Measurements from ENCODE around the gene CIAO3. TPM values are rescaled to one million over a fixed set of nuclear protein-coding genes. Genes with fewer than 3 reads are reported as not detected.
A peak's percentile ranks its signal among the peaks of the same experiment; 100 is the strongest.

Gene CIAO3
- total RNA-seq, 1 experiment from 2014 or later: 44.5 TPM

GRCh38 chr16:680967-681745, 59.6 kb downstream of the CIAO3 start:
- Histone ChIP-seq H3K4me3 (ENCODE audit: low read depth, low read length) (peak overlapping the region; percentile 51), H3K9me3 (no peaks in the 10 kb centered on the region), H3K36me3 (ENCODE audit: control insufficient read depth, insufficient read depth, low read length) (0 out of 2 replicates have a peak, but pooled peaks cover 4% of the 10 kb centered on the region), H3K27me3 (replicated peaks; ENCODE audit: control insufficient read depth, insufficient read depth, low read length) (no peaks in the 10 kb centered on the region), H3K4me1 (peaks cover 35% of the 10 kb centered on the region)
- no peak for TF ChIP-seq CTCF (IDR thresholded peaks at IDR 0.05; ENCODE audit: insufficient read depth in 1 of 2, low read depth in 1 of 2, low read length in 1 of 2, severe bottlenecking in 1 of 2, unreplicated experiment in 1 of 2)
- DNase-seq: no peak
- BruUV-seq (replicated peaks): no TSS peak
- peaks cover 66% of the 10 kb centered on the region for H3K36me3 Mint-ChIP-seq (ENCODE audit: insufficient read depth, unreplicated experiment)
- no peaks in the 10 kb centered on the region for H3K27me3 Mint-ChIP-seq (ENCODE audit: insufficient read depth, unreplicated experiment)
- H3K4me1 Mint-ChIP-seq (ENCODE audit: low read depth, unreplicated experiment): no peaks in the 10 kb centered on the region
- ChIA-PET CTCF (interaction anchor here (0.8 kb wide), 1 partner anchor 88 kb away, joined by 3 read pairs; no protein-coding TSS in a partner anchor), POLR2A (interaction anchor here (1.2 to 1.5 kb wide), 2 partner anchors 9 to 14 kb away, joined by 6 to 10 read pairs; partner anchors contain the start of gene WDR24)
- H3K27ac Mint-ChIP-seq (ENCODE audit: unreplicated experiment): peak overlapping the region; percentile 16
- H3K4me3 Mint-ChIP-seq (ENCODE audit: unreplicated experiment): peak overlapping the region; percentile 79
- H3K9me3 Mint-ChIP-seq (ENCODE audit: unreplicated experiment): no peaks in the 10 kb centered on the region
- intact Hi-C loops (cut with micrococcal nuclease; ENCODE audit: unreplicated experiment): no loop called here

GRCh38 chr16:680625-680945, 60.2 kb downstream of the CIAO3 start:
- H3K9me3 ChIP-seq: no peaks in the 10 kb centered on the region
- no TSS peak for BruUV-seq (replicated peaks)
- H3K4me1 Mint-ChIP-seq (ENCODE audit: low read depth, unreplicated experiment): no peaks in the 10 kb centered on the region
- H3K36me3 ChIP-seq (ENCODE audit: control insufficient read depth, insufficient read depth, low read length): 0 out of 2 replicates have a peak, but pooled peaks cover 4% of the 10 kb centered on the region
- no peak overlapping the region for H3K27ac Mint-ChIP-seq (ENCODE audit: unreplicated experiment)
- DNase-seq: no peak
- H3K27me3 Mint-ChIP-seq (ENCODE audit: insufficient read depth, unreplicated experiment): no peaks in the 10 kb centered on the region
- peak overlapping the region; percentile 51 for H3K4me3 ChIP-seq (ENCODE audit: low read depth, low read length)
- peaks cover 60% of the 10 kb centered on the region for H3K36me3 Mint-ChIP-seq (ENCODE audit: insufficient read depth, unreplicated experiment)
- peaks cover 30% of the 10 kb centered on the region for H3K4me1 ChIP-seq
- no peaks in the 10 kb centered on the region for H3K9me3 Mint-ChIP-seq (ENCODE audit: unreplicated experiment)
- no peaks in the 10 kb centered on the region for H3K27me3 ChIP-seq (replicated peaks; ENCODE audit: control insufficient read depth, insufficient read depth, low read length)
- peak overlapping the region; percentile 79 for H3K4me3 Mint-ChIP-seq (ENCODE audit: unreplicated experiment)
- no peak for TF ChIP-seq CTCF (IDR thresholded peaks at IDR 0.05; ENCODE audit: insufficient read depth in 1 of 2, low read depth in 1 of 2, low read length in 1 of 2, severe bottlenecking in 1 of 2, unreplicated experiment in 1 of 2)
- POLR2A ChIA-PET: interaction anchor here (1.2 to 1.5 kb wide), 2 partner anchors 9 to 15 kb away, joined by 6 to 10 read pairs; partner anchors contain the start of gene WDR24
- intact Hi-C loops (cut with micrococcal nuclease; ENCODE audit: unreplicated experiment): no loop called here
- CTCF ChIA-PET: interaction anchor here (0.6 to 0.8 kb wide), 4 partner anchors 10 to 341 kb away, joined by 3 to 5 read pairs (median 3); no protein-coding TSS in a partner anchor

GRCh38 chr16:679814-680624, 60.8 kb downstream of the CIAO3 start, which contains the start of gene STUB1:
TSS of gene STUB1 (plus strand) at chr16:680410. CDS start at chr16:680526, 116 bp downstream.
- DNase-seq: peak; percentile 90 to 93
- peak within 1 kb of the TSS; percentile 67 for H3K4me3 ChIP-seq (ENCODE audit: low read depth, low read length)
- no peaks in the 10 kb centered on the region for H3K9me3 ChIP-seq
- peak within 1 kb of the TSS; percentile 72 for H3K27ac Mint-ChIP-seq (ENCODE audit: unreplicated experiment)
- H3K27me3 Mint-ChIP-seq (ENCODE audit: insufficient read depth, unreplicated experiment): no peaks in the 10 kb centered on the region
- intact Hi-C loops (cut with micrococcal nuclease; ENCODE audit: unreplicated experiment): no loop called here
- BruUV-seq (replicated peaks): no TSS peak
- H3K27me3 ChIP-seq (replicated peaks; ENCODE audit: control insufficient read depth, insufficient read depth, low read length): no peaks in the 10 kb centered on the region
- TF ChIP-seq CTCF (IDR thresholded peaks at IDR 0.05; ENCODE audit: insufficient read depth in 1 of 2, low read depth in 1 of 2, low read length in 1 of 2, severe bottlenecking in 1 of 2, unreplicated experiment in 1 of 2): no peak
- POLR2A ChIA-PET: interaction anchor here (1.2 to 1.5 kb wide), 2 partner anchors 10 to 15 kb away, joined by 6 to 10 read pairs; partner anchors contain the start of gene WDR24
- H3K4me3 Mint-ChIP-seq (ENCODE audit: unreplicated experiment): peak within 1 kb of the TSS; percentile 79
- H3K9me3 Mint-ChIP-seq (ENCODE audit: unreplicated experiment): no peaks in the 10 kb centered on the region
- peaks cover 59% of the 10 kb centered on the region for H3K36me3 Mint-ChIP-seq (ENCODE audit: insufficient read depth, unreplicated experiment)
- peaks cover 30% of the 10 kb centered on the region for H3K4me1 ChIP-seq
- no peaks in the 10 kb centered on the region for H3K4me1 Mint-ChIP-seq (ENCODE audit: low read depth, unreplicated experiment)
- H3K36me3 ChIP-seq (ENCODE audit: control insufficient read depth, insufficient read depth, low read length): 0 out of 2 replicates have a peak, but pooled peaks cover 4% of the 10 kb centered on the region
- CTCF ChIA-PET: interaction anchor here (0.6 to 0.8 kb wide), 3 partner anchors 9 to 342 kb away, joined by 3 to 5 read pairs (median 3); no protein-coding TSS in a partner anchor
